ENCODE results near the gene SMARCC1. TPM values are rescaled to one million over a fixed set of nuclear protein-coding genes. Genes with fewer than 3 reads are reported as not detected.

The SMARCC1 gene
- total and polyA plus RNA-seq, 2 experiments from 2014 or later: 35.5 to 38.2 TPM

DNA sequence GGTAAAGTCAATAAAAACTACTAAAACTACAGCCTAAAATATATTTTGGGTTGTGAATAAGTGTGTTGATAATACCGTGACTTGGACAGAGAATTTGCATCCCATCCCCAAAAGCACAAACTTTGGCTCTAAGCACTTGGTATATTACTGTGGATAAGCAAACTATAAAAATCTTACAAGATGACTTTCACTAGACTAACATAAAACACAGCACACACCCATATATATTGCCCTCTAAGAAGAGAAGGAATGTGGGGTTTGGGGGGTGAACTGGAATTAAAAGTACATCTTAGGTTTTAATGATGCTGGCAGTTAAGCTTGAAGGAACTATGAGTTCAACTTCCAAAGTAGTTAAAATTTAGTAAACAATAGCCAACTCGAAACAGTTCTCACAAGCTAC lies 174.4 kb downstream of the SMARCC1 start:
- no peaks in the 10 kb centered on the region for H3K4me1 ChIP-seq (ENCODE audit: insufficient read depth)
- no peaks in the 10 kb centered on the region for H3K27me3 ChIP-seq
- TF ChIP-seq, protein P1, sequence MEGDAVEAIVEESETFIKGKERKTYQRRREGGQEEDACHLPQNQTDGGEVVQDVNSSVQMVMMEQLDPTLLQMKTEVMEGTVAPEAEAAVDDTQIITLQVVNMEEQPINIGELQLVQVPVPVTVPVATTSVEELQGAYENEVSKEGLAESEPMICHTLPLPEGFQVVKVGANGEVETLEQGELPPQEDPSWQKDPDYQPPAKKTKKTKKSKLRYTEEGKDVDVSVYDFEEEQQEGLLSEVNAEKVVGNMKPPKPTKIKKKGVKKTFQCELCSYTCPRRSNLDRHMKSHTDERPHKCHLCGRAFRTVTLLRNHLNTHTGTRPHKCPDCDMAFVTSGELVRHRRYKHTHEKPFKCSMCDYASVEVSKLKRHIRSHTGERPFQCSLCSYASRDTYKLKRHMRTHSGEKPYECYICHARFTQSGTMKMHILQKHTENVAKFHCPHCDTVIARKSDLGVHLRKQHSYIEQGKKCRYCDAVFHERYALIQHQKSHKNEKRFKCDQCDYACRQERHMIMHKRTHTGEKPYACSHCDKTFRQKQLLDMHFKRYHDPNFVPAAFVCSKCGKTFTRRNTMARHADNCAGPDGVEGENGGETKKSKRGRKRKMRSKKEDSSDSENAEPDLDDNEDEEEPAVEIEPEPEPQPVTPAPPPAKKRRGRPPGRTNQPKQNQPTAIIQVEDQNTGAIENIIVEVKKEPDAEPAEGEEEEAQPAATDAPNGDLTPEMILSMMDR (IDR thresholded peaks at IDR 0.05; ENCODE audit: poor library complexity): no peak
- TF ChIP-seq EZH2phosphoT487 (IDR thresholded peaks at IDR 0.05; ENCODE audit: low read depth, severe bottlenecking, unreplicated experiment) (no peak), EZH2 (IDR thresholded peaks at IDR 0.05; ENCODE audit: borderline replicate concordance) (no peak)
- WGBS (ENCODE audit: low lambda C conversion rate, missing lambda C conversion rate): 85% methylated on average over 2 of the region's 2 CpGs
- no peak overlapping the region for H3K4me2 ChIP-seq
- peaks cover 14% of the 10 kb centered on the region for H3K79me2 ChIP-seq
- H3K4me3 ChIP-seq: no peak overlapping the region
- no peak overlapping the region for H2AFZ ChIP-seq
- H3K9me3 ChIP-seq (ENCODE audit: low read depth): no peaks in the 10 kb centered on the region
- no peaks in the 10 kb centered on the region for H3K9me2 ChIP-seq (replicated peaks; ENCODE audit: insufficient read depth)
- no peaks in the 10 kb centered on the region for H4K20me1 ChIP-seq (ENCODE audit: insufficient read depth, poor library complexity, severe bottlenecking)
- DNase-seq (ENCODE audit: low spot score): no peak
- no peak overlapping the region for H3K27ac ChIP-seq
- no peaks in the 10 kb centered on the region for H3K36me3 ChIP-seq (replicated peaks; ENCODE audit: insufficient read depth, low read depth)

DNA sequence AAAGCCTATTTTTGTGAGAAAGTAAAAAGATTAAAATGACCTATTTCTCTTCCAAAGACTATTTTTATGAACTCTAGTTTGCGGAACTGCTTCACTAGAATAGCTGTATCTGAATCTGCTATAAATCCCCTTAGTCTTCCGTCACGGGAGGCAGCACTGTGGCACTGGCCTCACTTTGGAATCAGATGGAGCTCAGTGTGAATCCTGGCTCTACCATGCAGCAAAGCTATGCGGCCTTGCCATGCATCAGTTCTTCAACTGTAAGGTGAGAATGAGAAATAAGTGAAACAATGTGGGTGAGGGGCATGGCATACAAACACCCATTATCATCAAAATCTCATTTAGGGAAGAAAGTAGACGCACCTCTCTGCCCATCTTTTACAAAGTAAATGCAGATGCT lies 175.5 kb downstream of the SMARCC1 start:
- no peaks in the 10 kb centered on the region for H3K9me3 ChIP-seq (ENCODE audit: low read depth)
- H3K27ac ChIP-seq: no peak overlapping the region
- H3K27me3 ChIP-seq: no peaks in the 10 kb centered on the region
- WGBS (ENCODE audit: low lambda C conversion rate, missing lambda C conversion rate): 96% methylated on average over 5 of the region's 5 CpGs
- H3K9me2 ChIP-seq (replicated peaks; ENCODE audit: insufficient read depth): no peaks in the 10 kb centered on the region
- H3K4me3 ChIP-seq: no peak overlapping the region
- DNase-seq (ENCODE audit: low spot score): no peak
- no peaks in the 10 kb centered on the region for H4K20me1 ChIP-seq (ENCODE audit: insufficient read depth, poor library complexity, severe bottlenecking)
- H3K79me2 ChIP-seq: peaks cover 14% of the 10 kb centered on the region
- TF ChIP-seq EZH2phosphoT487 (IDR thresholded peaks at IDR 0.05; ENCODE audit: low read depth, severe bottlenecking, unreplicated experiment): no peak
- TF ChIP-seq, protein P1 (IDR thresholded peaks at IDR 0.05; ENCODE audit: poor library complexity): no peak
- no peak for TF ChIP-seq EZH2 (IDR thresholded peaks at IDR 0.05; ENCODE audit: borderline replicate concordance)
- H3K4me2 ChIP-seq: no peak overlapping the region
- H3K4me1 ChIP-seq (ENCODE audit: insufficient read depth): no peaks in the 10 kb centered on the region
- no peaks in the 10 kb centered on the region for H3K36me3 ChIP-seq (replicated peaks; ENCODE audit: insufficient read depth, low read depth)
- H2AFZ ChIP-seq: no peak overlapping the region

DNA sequence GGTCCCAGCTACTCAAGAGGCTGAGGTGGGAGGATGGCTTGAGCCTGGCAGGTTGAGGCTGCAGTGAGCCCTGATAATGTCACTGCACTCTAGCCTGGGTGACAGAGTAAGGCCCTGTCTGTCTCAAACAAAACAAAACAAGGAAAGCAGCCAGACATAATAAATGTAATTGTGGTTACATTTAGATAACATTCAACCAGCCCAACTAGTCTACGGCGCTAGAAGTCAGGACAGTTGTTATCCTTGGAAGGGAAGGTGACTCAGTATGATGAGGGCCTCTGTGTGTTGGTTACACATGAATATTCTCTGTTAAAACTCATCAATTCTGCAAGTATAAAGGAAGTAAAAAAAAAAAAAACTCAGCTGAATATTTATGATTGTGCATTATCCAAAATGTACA lies 176.0 kb downstream of the SMARCC1 start:
- no peaks in the 10 kb centered on the region for H3K36me3 ChIP-seq (replicated peaks; ENCODE audit: insufficient read depth, low read depth)
- H3K79me2 ChIP-seq: peaks cover 14% of the 10 kb centered on the region
- H4K20me1 ChIP-seq (ENCODE audit: insufficient read depth, poor library complexity, severe bottlenecking): no peaks in the 10 kb centered on the region
- H3K27ac ChIP-seq: no peak overlapping the region
- H3K9me3 ChIP-seq (ENCODE audit: low read depth): no peaks in the 10 kb centered on the region
- no peaks in the 10 kb centered on the region for H3K4me1 ChIP-seq (ENCODE audit: insufficient read depth)
- DNase-seq (ENCODE audit: low spot score): no peak
- H2AFZ ChIP-seq: no peak overlapping the region
- 63% methylated on average over 2 of the region's 2 CpGs for WGBS (ENCODE audit: low lambda C conversion rate, missing lambda C conversion rate)
- H3K9me2 ChIP-seq (replicated peaks; ENCODE audit: insufficient read depth): no peaks in the 10 kb centered on the region
- H3K4me2 ChIP-seq: no peak overlapping the region
- no peak overlapping the region for H3K4me3 ChIP-seq
- H3K27me3 ChIP-seq: no peaks in the 10 kb centered on the region
- TF ChIP-seq EZH2 (IDR thresholded peaks at IDR 0.05; ENCODE audit: borderline replicate concordance) (no peak), EZH2phosphoT487 (IDR thresholded peaks at IDR 0.05; ENCODE audit: low read depth, severe bottlenecking, unreplicated experiment) (no peak)
- TF ChIP-seq, protein P1 (IDR thresholded peaks at IDR 0.05; ENCODE audit: poor library complexity): no peak

DNA sequence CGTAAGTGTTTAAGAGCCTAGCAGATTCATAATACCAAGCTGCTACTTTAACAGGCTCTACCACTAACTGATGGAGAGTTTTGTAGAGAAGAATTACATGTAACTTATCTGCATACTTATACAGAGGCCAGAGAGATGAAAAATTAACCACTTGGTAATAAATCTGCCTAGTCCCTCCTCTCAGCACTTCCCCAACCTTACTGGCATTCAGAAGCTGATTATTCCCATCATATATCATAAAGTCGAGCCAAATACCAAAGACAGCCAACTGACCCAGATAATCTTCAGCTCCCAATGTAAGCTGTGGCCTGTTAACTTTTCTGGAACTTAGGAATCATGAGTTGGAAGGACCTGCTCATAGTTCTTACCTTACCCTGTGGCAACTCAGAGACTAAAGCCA lies 177.5 kb downstream of the SMARCC1 start:
- Histone ChIP-seq H3K9me2 (replicated peaks; ENCODE audit: insufficient read depth) (no peaks in the 10 kb centered on the region), H3K4me2 (no peak overlapping the region), H3K4me3 (no peak overlapping the region), H2AFZ (no peak overlapping the region), H3K9me3 (ENCODE audit: low read depth) (no peaks in the 10 kb centered on the region), H4K20me1 (ENCODE audit: insufficient read depth, poor library complexity, severe bottlenecking) (no peaks in the 10 kb centered on the region), H3K36me3 (replicated peaks; ENCODE audit: insufficient read depth, low read depth) (no peaks in the 10 kb centered on the region), H3K27me3 (no peaks in the 10 kb centered on the region), H3K79me2 (peaks cover 14% of the 10 kb centered on the region), H3K4me1 (ENCODE audit: insufficient read depth) (no peaks in the 10 kb centered on the region), H3K27ac (no peak overlapping the region)
- 100% methylated on average over 2 of the region's 2 CpGs for WGBS (ENCODE audit: low lambda C conversion rate, missing lambda C conversion rate)
- no peak for DNase-seq (ENCODE audit: low spot score)
- TF ChIP-seq EZH2phosphoT487 (IDR thresholded peaks at IDR 0.05; ENCODE audit: low read depth, severe bottlenecking, unreplicated experiment): no peak
- no peak for TF ChIP-seq EZH2 (IDR thresholded peaks at IDR 0.05; ENCODE audit: borderline replicate concordance)
- TF ChIP-seq, protein P1 (IDR thresholded peaks at IDR 0.05; ENCODE audit: poor library complexity): no peak
